ENCODE measurements around the gene TIMM44.
"Not testable (repeated sequence)": the region's sequence is repeated elsewhere in the genome, so short reads cannot be mapped to it uniquely, and the experiment has no call there.

The TIMM44 gene

DNA sequence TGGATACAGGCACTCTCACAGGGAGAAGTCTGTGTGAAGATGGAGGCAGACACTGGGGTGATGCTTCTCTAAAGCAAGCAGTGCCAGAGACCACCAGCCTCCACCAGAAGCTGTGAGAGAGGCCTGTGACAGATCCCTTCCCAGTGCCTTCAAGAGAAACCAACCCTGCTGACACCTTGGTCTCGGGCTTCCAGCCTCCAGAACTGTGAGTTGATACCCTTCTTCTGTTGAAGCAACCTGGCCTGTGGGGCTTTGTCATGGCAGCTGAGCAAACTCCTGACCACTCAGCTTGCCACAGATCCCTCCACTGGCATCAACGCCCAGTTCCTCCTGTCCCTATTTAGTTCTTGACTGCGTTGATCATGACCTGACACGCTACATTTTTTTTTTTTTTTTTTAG lies 33.0 kb upstream of the TIMM44 start:
- DNase-seq: no peak

DNA sequence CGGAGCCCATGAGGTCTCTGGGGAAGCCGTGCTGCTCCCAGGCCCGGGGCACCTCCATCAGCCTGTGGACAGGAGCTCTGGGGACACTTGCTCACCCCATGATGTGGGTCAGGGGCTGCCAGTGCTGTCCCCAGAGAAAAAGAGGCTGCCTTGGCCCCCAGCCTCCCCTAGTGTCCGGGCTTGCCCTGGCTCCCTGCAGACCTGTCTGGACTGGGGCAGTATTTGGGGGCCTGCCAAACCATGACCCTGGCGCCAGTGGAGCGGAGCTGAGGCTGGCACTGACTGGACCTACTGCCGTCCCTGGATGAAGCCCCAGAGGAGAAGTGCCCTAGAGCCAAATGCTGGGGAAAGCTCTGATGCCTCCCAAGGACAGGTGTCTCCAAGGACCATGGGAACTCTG lies 31.6 kb upstream of the TIMM44 start:
- DNase-seq: no peak

DNA sequence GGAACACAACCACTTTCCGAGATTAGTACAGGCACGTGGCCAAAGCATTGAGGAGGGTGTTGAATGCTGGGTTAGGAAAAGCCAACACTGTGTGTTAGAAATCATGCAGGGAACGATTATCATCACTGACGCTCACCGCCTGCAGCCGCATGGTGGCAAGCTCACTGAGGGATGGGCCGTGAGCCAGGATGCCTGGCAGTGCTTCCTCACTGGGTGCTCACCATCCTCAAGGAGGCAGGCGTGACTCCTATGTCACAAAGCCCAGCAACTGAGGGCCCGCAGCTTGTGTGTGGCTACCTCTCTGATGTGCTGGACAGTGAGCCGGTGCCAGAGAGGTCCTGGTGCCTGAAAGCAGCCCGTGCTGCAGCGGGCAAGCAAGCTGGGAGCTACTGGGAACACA lies 30.4 kb upstream of the TIMM44 start:
- DNase-seq: no peak

DNA sequence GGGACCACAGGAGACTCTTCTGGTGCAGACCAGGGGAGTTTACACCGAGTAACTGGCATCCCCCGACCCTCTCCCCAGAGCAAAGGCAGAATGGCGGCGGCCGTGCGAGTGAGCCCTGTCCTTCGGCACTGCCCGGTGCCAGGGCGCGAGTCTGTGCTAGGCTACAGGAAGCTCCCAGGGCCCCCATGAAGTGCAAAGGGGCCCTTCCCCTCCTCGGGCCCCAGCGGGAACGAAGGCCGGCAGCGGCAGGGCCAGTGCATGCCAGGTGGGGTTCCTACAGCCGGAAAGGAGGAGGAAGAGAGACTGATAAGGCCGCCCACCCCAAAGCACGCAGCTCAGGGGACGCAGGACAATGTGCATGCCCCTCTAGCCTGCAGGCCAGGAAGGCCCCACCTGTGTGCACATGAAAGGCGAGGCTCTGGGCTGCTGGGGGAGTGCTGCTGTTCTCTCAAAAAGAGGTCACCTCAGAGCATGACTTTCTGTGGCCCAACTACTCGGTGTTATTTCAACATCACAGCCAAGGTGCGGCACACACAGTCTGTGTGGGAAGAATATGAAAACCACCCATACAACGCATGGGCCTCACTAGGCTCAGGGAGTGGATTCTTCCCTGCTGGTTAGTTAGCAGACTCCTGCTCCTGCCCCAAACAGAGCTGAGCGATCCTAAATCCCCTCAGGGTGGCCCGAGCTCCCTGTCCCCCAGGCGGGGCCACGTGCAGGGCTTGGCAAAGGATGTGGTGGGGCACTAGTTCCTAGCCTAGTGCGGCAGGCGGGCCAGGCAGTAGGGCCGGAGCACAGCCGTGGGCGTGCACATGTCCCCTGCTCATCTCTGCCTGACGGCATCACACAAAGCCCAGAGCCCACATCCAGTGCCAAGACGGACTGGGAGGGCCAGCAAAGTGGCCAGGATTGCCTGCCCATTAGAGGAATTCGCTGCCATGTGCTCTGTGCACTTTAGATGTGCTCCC lies 28.4 kb upstream of the TIMM44 start:
- no peak for DNase-seq

DNA sequence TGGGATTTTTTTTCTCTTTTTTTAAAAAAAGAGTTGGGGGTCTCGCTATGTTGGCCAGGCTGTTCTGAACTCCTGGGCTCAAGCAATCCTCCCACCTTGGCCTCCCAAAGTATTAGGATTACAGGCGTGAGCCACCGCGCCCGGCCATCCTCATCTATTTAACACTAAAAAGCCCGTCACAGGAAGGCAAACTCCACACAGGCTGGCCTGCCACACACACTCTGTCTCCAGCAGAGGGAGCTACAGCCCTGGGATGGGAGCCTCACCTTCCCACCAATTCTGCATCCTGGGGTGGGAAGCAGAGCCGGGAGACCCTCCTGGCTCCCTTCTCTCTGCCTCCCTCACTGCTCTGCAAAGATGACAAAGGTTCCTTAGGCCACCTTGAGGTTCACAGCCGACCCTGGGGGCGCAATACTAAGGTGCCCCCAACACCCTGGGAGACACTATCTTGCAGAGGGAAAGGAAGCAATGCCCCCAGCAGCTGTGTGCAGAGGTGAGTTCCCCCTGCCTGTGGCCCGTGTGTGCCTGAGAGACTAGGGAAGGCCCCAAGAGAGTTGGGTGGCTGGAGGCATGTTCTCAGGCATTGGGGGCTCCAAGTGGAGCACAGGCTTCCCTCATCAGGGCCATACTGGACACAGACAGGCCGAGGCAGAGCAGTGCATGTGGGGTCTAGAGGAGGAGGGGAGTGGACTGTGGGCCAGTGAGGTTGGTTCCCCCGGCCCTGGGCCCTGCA lies 27.4 kb upstream of the TIMM44 start:
- DNase-seq: peak in 1 of 2 donors; percentile 23

DNA sequence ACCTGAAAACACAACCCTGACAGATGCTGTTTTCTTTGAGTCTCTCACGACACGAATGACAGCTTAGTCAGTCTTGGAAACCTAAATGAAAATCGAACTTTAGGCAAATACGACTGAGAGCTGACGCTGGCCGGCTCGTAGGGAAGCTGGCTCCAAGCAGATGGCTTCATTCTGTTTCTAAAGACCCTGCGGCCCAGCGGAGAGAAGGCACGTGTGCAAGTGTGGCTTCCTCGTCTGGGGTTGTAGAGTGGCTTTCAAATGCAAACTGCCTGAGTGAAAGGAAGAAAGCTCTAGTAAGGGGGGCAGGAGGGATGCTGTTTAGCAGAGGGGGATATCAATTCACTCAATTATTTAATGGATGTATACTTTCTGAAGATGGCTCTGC lies 26.1 kb upstream of the TIMM44 start:
- no peak for DNase-seq

DNA sequence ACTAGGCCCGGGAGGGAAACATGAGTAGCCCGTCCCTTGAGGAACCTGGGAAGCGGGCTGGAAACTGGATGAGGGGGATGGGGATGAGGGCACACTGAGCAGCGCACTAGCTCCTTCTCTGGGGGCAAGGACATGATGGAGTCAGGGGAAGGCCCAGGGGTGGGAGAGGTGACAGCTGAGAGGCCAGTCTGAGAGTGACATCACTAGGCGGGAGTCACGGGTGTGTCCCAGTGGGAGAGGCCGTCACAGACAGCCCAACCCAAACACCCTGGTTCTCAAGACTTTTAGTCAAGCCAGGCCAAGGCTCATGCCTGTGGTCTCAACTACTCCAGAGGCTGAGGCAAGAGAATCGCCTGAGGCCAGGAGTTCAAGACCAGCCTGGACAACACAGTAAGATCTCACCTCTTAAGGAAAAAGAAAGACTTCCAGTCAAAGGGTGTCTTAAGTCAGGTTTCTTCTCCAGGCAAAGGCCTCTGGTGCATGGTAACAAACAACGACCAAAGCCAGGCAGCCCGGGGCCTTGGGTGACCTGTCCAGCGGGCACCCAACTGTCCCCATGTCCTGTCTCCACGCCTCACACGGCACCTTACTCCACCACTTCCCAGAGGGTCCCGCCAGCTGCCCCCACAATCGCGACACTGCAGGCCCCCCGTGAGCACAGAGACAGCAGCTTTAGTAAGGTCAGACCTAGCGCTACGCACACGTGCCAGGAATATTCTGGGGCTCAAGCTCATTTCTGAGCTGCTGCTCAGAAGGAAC lies 25.5 kb upstream of the TIMM44 start:
- DNase-seq: no peak

DNA sequence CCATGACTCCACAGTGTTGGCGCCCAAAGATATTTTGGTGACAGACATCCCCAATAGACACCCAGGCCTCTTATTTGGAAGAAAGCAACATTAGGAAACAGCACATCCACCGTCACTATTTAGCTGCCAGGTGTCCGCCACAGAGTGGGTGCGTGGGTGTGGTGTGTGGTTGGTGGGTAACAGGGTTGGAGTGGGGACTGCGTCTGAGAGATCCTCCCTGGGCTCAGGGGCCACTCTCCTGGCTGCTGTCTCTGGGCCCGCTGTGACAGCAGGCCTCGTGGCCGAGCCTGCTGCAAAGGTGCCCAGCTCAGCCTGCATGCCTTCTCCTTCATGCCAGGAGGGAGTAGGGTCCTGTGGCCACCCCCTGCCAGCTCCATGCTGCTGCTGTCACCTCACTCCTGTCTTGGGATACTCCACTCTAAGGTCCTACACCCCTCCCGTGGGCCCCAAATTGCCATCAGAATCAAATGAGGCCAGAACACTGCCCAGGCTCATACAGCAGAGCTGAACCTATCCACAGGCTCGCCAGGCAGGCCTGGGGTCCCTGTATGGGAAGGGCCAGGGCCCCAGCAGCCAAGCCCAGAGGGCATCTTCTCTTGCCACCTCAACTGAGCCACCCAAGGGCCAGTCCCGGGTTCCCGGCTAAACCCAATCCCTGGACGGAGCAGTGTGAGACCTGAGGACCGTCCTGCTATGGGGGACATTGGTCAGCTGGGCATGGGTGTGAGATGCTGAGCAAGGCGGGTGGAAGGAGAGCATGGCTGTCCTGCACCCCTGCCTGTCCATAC lies 24.7 kb upstream of the TIMM44 start:
- DNase-seq: no peak

DNA sequence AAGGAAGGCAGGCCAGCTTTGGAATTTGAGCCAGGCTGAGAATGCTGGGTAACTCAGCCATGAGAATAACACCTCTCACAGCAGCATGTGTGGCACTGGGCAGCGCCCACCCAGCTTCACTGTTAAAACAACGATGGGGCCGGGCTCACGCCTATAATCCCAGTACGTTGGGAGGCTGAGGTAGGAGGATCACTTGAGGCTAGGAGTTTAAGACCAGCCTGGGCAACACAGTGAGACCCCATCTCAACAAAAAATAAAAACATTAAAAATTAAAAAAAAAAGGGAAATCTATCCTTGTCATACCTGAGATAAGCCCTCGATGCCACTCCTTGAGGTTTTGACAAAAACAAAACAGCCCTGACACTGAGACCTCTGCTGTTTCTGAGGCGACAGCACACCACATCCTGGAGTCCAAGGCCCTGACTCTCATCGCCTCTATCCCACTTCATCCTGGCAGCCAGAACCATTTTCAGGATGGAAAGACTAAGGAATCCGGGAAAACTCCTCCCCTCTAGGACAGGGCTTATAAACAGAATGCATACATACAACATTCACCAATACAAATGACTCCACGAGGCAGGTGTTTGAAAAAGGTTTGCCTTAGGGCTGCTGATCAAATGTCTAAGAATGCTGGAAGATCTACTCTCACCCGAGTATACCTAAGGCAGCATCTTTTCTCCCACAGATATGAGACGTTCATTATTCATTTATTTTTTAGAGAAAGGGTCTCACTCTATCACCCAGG lies 22.6 kb upstream of the TIMM44 start:
- no peak for DNase-seq

DNA sequence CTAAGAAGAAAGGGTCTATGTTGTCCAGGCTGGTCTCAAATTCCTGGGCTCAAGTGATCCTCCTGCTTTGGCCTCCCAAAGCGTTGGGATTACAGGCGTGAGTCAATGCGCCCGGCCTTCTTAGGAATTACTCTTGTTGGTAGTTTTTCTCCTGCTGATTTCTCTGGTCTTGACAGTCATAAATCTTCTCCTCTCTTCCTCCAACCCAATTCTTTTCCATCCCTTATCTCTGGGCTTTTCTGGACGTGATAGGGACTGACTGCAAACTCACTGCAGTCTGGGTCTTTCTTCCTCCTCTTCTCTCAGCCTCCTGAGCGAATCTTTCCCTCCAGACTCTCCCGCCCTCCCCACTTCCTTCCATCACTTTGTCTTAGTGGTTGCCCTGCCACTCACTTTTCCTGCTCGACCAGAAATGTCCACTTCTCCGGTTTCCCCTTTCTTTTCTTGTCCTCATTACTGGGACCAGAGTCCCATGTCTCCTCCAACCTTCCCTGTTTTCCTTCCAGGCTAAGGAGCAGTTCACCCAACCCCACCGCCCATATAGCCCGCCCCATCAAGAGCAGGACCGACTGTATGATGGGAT lies 21.9 kb upstream of the TIMM44 start:
- DNase-seq: no peak

DNA sequence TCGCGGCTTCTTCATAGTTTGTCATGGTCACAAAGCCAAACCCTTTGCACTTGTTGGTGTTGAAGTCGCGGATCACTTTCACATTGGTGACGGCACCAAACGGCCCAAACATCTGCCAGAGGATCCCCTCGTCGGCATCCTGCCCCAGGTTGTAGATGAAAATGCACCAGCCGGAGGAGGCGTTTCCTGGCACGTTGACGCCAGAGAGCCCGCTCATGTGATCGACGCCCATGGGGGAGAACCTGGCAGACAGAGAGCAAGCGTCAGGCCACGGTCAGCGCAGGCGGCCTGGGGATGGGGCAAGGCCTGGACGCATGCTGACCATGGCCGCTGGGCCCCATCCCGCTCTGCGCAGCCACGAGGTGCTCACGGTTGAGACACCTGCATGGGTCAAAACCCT lies 20.1 kb upstream of the TIMM44 start:
- DNase-seq: no peak

DNA sequence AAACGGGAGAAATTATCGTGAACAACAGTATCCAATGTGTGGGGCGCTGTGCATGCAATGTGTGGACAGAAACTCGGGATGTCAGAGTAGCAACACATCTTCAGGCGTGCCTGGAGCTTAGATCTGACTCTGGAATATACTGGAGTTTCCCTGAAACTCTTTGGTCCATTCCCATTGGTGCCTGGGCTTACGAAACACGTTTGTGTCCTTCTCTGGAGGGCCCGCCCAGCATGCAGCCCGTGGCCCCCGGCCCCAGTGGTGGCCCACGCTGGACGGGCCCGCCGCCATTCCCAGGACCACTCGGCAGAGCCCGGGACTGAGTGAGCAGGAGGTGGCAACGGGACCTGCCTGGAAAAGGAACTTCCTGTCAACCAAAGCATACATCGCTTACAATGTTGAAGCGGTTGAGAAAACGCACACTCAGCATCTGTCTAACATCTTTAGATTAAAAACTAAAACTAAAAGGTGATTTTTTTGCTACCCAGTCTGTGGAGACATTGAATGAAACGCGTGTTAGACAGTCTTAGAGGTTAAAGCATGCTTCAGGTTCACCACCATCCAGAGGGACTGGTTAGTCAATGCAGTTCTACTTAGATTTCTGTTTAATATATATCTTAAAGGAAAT lies 19.3 kb upstream of the TIMM44 start:
- no peak for DNase-seq

DNA sequence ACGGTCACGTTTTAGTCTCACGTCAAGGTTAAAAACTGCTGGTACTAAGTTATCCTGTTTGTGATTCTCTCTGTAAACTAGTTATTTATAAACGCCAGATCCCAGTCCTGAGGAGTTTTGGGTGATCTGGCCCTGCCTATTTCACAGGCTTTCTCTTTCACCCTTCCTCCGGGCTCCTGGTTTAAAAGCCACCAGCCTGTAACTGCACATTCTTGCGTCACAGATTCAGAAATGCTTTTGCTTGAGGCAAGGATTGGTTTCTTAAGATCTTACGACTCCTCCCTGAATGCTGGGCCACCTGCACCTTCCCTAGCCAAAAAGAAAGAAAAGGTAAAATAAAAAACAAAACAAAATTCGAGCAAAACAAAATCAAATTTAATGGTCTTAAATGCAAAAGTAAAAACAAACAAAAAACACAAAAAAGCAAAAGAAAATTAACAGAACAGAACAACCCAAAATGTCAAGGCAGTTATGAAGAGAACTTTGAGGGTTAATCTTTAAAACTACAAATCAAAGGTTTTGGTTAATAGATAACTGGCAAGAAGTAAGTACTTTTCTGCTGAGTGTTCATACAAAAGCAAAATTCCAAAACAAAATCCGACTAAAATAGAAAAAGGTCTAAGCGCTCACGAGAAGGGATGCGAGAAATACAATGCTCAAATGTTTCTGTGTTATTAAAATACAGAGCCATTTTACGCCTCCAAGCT lies 18.6 kb upstream of the TIMM44 start:
- DNase-seq: no peak

DNA sequence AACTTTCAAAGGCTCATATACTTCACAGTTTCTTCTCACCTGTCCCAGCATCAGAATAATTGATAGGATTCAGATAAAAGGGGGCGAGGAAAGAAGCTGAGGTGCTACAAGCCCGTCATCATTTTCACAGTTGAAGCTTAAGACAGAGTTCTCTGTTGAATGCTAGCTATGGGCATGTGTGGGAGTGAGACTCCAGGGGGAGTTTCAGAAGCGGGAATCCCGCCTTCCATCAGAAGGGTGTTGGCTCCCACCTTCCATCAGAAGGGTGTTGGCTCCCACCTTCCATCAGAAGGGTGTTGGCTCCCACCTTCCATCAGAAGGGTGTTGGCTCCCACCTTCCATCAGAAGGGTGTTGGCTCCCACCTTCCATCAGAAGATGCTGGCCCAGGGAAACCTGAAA lies 17.6 kb upstream of the TIMM44 start:
- DNase-seq: not testable (repeated sequence)

DNA sequence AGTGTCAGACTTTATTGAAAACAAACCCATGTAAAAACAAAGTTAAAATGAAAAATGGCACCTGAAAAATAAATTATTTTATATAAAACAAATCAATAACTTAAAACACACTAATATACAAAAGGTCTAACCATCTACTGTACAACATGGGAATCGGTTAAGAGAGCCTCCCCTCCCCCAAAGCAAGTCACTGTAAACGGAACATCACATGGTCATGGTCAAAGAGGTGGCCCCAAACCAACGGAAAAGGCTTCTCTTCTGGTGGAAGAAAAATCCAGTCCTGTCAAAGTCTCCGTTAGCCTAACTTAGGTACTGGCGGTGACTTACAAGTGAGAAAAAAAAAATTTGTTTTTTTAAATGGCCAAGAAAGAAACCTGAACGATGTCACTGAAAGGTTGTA lies 15.7 kb upstream of the TIMM44 start:
- DNase-seq: no peak

DNA sequence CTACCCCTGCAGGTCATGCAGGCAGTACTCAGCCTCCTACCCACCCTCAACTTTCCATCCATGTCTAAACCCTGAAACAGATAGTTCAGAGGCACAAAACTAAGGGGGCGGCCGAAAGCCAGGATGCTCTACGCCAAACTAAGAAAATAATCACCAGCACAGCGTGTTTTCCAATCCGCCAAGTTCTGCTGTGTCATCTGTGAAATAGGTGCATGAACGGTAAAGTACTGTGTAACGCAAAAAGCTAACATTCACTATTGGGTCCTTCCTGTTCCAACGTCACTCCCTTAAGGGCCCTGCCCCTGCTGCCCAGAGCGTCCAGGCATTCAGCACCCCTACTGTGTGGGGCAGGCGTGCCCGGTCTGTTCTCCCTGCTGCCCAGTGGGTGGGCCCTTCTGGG lies 12.2 kb upstream of the TIMM44 start:
- DNase-seq: no peak

DNA sequence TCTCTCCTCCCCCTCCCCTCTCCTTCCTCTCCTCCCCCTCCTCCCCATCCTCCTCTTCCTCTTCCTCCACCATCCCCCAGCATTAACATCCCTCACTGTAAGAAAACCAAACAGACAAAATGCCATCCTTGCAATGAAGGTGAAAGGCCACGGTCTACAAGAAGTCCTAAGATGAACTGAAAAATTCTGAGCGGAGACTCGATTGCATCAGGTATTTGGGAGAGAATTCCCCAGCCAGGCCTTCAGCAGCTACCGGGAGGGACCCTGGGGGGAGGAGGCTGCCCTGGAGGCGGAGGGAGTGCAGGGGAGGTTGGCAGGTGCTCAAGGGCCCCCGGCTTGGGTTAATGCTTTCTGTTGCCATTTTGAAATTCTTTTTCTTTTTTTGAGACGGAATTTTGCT lies 10.1 kb upstream of the TIMM44 start:
- no peak for DNase-seq

DNA sequence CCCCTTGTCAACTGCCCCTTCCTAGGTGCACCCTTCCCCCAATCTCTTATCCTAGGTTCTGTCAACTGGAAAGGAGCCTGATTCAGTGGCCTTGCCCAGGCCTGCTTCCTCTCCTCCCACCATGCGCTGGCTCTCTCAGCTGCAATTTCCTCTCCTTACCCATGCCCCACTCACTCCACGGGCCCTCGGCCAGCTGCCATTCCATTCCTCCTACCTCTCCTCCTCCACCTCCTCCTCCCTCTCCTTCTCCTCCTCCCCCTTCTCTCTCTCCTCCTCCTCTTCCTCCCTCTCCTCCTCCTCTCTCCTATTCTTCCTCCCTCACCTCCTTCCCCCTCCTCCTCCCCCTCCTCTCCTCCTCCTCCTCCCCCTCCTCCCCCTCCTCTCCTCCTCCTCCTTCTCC lies 9.6 kb upstream of the TIMM44 start:
- no peak for DNase-seq

DNA sequence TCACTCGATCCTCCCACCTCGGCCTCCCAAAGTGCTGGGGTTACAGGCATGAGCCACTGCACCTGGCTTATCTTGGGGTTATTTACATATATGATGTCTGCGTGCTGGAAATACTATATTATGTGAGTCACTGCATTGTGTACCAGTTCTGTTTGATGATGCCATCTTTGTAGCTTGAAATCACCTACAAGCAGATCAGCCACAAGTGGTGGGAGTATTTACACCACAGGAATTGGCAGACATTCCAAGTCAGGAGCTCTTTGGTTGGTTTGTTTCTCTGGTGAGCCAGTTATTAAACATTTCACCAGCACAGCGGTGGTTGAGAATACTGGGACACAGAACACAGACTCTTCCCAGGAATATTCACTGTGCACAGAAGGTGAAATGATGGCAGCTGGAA lies 4.5 kb upstream of the TIMM44 start:
- no peak for DNase-seq

DNA sequence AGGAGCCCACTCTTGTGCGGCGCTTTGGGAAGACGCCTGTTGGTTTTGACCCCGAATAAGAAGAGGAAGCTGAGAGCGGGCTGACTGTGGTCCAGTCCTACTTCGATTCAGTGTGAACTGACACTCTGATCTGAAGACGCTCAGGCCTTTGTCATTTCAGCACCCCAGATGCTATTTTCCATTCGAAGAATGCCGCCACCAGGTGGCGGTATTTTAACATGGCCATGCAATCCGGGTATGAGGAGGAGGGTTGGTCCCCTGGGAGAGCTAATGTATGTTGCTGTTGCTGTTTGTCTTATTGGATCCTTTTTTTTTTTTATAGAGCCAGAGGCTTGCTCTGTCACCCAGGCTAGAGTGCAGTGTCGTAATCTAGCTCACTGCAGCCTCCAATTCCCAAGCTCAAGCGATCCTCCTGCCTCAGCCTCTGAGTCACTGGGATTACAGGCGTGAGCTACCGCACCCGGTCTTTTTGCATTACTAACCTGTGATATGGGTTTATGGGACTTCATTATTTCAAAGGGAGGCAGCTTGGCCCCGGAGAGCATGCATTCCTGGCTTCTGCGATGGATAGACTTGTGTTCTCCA lies 803 bp upstream of the TIMM44 start:
- DNase-seq: peak; percentile 87 to 88

Measured in CD4-positive, alpha-beta T cell treated with Interleukin-4 for 1 hour (primary cell).